ENCODE data around the gene MCFD2. TPM values are rescaled to one million over a fixed set of nuclear protein-coding genes. Genes with fewer than 3 reads are reported as not detected.

Gene MCFD2
- total and polyA plus RNA-seq, 8 donors: 13.3 to 127 (median 43.3) TPM

DNA sequence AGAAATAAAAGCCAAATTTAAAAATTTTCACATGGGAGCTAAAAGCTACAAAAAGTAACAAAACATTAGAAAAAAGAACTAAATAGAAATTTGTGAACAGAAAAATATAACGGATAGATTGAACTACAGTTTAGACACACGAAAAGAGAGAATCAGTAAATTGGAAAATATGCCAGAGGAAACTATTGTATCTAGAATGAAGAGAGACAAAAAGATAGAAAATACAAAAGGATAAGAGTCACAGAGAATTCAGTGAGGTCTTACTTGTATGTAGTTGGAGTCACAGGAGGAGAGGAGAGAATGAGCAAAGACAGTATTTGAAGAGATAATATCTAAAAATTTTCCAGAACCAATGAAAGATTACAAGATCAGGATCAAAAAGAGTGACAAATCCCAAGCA lies 11.3 kb upstream of the MCFD2 start:
- DNase-seq: no peak
- peaks cover 0 to 15% (median 2%) of the 10 kb centered on the region in 4 donors for H3K9me3 ChIP-seq
- TF ChIP-seq POLR2A (IDR thresholded peaks at IDR 0.05) (no peak), EP300 (IDR thresholded peaks at IDR 0.05) (no peak), POLR2AphosphoS5 (IDR thresholded peaks at IDR 0.05) (no peak)
- TF ChIP-seq, protein P1, sequence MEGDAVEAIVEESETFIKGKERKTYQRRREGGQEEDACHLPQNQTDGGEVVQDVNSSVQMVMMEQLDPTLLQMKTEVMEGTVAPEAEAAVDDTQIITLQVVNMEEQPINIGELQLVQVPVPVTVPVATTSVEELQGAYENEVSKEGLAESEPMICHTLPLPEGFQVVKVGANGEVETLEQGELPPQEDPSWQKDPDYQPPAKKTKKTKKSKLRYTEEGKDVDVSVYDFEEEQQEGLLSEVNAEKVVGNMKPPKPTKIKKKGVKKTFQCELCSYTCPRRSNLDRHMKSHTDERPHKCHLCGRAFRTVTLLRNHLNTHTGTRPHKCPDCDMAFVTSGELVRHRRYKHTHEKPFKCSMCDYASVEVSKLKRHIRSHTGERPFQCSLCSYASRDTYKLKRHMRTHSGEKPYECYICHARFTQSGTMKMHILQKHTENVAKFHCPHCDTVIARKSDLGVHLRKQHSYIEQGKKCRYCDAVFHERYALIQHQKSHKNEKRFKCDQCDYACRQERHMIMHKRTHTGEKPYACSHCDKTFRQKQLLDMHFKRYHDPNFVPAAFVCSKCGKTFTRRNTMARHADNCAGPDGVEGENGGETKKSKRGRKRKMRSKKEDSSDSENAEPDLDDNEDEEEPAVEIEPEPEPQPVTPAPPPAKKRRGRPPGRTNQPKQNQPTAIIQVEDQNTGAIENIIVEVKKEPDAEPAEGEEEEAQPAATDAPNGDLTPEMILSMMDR (IDR thresholded peaks at IDR 0.05): no peak
- H3K36me3 ChIP-seq: no peaks in the 10 kb centered on the region
- 93 to 98% (median 95%) methylated on average over 2 of the region's 2 CpGs for WGBS, 5 donors
- no peaks in the 10 kb centered on the region for H3K4me1 ChIP-seq
- no peaks in the 10 kb centered on the region for H3K27me3 ChIP-seq
- H3K4me3 ChIP-seq: no peak overlapping the region
- no peak overlapping the region for H3K27ac ChIP-seq
- intact Hi-C loops (cut with DNase I; ENCODE audit: low total_unique reads): no loop called here

GRCh38 chr2:46925474-46926351 lies 10.1 kb upstream of the MCFD2 start:
- Histone ChIP-seq H3K4me3 (no peak overlapping the region), H3K4me1 (no peaks in the 10 kb centered on the region), H3K9me3 (peaks cover 0 to 15% (median 2%) of the 10 kb centered on the region in 4 donors), H3K27me3 (no peaks in the 10 kb centered on the region), H3K36me3 (no peaks in the 10 kb centered on the region), H3K27ac (no peak overlapping the region)
- intact Hi-C loops (cut with DNase I; ENCODE audit: low total_unique reads): no loop called here
- TF ChIP-seq POLR2A (IDR thresholded peaks at IDR 0.05) (no peak), EP300 (IDR thresholded peaks at IDR 0.05) (no peak), POLR2AphosphoS5 (IDR thresholded peaks at IDR 0.05) (no peak)
- TF ChIP-seq, protein P1 (IDR thresholded peaks at IDR 0.05): no peak
- DNase-seq: no peak
- 79 to 86% (median 80%) methylated on average over 6 of the region's 6 CpGs for WGBS, 5 donors

- H3K9me3 ChIP-seq: peaks cover 0 to 15% (median 2%) of the 10 kb centered on the region in 4 donors
- H3K4me3 ChIP-seq: no peak overlapping the region
- 93 to 98% (median 97%) methylated on average over 5 of the region's 5 CpGs for WGBS, 5 donors
- no peak overlapping the region for H3K27ac ChIP-seq
- no peaks in the 10 kb centered on the region for H3K36me3 ChIP-seq
- intact Hi-C loops (cut with DNase I; ENCODE audit: low total_unique reads): no loop called here
- no peak for DNase-seq
- no peaks in the 10 kb centered on the region for H3K4me1 ChIP-seq
- no peaks in the 10 kb centered on the region for H3K27me3 ChIP-seq
- TF ChIP-seq EP300 (IDR thresholded peaks at IDR 0.05) (no peak), POLR2A (IDR thresholded peaks at IDR 0.05) (no peak), POLR2AphosphoS5 (IDR thresholded peaks at IDR 0.05) (no peak)
- TF ChIP-seq, protein P1 (IDR thresholded peaks at IDR 0.05): no peak
These were observed 9.0 kb upstream of the MCFD2 start for GRCh38 chr2:46924608-46925007.

GRCh38 chr2:46924038-46924437 lies 8.4 kb upstream of the MCFD2 start:
- Histone ChIP-seq H3K36me3 (no peaks in the 10 kb centered on the region), H3K27me3 (no peaks in the 10 kb centered on the region), H3K4me1 (no peaks in the 10 kb centered on the region), H3K27ac (no peak overlapping the region), H3K9me3 (peaks cover 0 to 15% (median 2%) of the 10 kb centered on the region in 4 donors), H3K4me3 (no peak overlapping the region)
- intact Hi-C loops (cut with DNase I; ENCODE audit: low total_unique reads): no loop called here
- 92 to 100% (median 98%) methylated on average over 2 of the region's 2 CpGs for WGBS, 5 donors
- no peak for DNase-seq
- TF ChIP-seq POLR2AphosphoS5 (IDR thresholded peaks at IDR 0.05) (no peak), POLR2A (IDR thresholded peaks at IDR 0.05) (no peak), EP300 (IDR thresholded peaks at IDR 0.05) (no peak)
- TF ChIP-seq, protein P1 (IDR thresholded peaks at IDR 0.05): no peak
